Ramos (cell line): ENCODE results near the gene CA10.

Experiments
- in situ Hi-C: fragments of 300-500 bp; cut with MboI; formaldehyde crosslinking; loops from one replicate; pipeline ENCODE4 v1.14.3; 2022; ENCODE audit warnings: low sequenced_read_pairs; ENCODE audit not compliant: unreplicated experiment

The CA10 gene

DNA sequence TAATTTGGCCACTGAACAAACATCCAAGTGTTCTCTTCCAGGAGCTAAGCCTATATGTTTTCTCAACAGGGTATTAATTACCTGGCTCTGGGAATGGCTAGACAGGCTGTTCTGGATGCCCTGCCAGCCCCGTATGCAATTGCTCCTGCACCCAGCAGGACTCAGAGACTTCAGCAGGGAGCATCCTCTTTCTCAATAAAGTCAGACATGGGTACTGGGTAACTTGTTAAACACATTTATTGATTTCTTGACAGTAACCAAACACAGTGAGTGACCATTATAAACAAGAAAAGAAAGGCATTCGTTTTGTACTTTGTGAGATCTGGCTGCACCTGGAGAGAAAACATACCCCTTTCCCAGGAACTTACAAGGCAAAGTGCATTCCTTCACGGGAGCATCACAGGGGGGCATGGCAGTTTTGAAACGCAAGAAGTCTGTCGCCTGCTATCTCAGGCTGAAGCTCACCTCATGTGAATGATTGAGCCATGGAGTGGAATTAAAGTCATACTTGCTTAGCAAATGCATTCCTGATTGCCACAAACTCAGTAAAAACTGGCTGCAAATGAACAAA is 528.3 kb downstream of the CA10 start:
- in situ Hi-C loops: no loop called here

DNA sequence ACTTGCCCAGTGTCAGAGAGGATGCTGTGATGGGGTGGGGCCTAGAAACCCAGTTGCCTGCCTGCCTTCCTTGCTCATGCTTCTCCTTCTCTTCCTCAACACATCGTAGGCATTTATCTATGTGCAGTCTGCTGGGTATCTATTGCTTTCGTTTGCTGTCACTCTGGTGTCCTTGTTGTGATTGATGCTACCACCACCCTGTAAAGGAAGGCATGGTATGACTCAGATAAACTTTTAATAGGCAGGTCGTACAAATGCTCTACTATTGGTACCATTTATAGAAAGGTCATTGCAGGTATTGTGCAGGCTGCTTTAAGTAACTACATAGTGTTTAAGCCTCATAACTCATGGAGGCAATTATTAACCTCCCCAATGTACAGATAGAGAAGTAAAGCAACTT is 529.3 kb downstream of the CA10 start:
- in situ Hi-C loops: no loop called here

DNA sequence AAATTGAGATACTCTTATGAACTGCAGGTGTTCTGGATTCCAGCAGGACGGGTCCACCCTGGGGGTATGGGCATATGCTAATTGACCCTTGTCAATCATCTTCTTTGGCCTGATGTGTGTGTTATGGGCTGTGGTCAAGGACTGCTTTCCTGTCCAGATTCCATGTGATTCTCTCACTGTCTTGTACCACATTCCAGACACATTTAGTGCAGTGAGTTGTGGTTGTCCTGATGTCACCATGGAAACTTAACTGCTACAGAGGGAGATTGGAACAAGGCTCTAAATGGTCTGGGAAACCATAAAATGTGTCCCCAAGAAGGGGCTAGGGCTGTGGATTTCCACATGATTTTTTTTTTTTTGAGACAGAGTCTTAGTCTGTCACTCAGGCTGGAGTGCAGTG is 530.7 kb downstream of the CA10 start:
- in situ Hi-C loops: no loop called here

DNA sequence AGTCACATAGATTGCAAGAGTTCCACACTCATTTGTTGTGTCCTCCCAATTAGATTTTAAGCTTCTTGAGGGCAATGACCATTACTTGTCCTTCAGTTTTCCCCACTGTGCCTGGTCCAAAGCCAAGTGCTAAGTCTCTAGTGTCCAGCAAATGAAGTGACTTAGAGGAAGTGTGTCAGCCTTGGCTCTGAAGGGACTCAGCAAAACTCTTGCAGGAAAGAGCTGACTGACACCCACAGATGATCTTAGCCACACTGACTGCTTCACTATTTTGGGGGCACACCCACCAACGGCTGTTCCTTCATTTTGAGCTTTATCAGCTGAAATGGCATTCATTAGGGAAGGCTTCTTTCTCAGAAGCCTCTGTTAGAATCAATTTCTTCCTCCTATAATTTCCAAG is 540.0 kb downstream of the CA10 start:
- in situ Hi-C loops: no loop called here

DNA sequence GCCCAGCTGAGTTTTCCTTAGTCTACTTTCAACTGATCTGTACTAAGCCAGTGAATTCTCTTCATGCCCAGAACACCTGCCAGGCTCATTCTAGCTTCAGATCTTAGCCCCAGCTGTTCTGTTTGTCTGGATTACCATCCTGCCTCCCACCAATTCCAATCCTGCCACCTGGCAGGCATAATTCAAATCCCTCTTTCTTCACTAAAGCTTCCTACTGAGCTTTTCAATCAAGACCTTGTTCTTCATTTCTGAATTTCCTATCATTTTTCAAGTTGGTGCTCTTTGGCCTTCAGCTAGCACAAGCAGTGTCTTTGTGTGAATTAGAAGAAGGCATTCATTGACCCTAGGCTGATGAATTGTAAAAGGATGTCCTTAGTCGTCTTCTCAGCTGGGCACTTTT is 540.5 kb downstream of the CA10 start:
- in situ Hi-C loops: no loop called here

DNA sequence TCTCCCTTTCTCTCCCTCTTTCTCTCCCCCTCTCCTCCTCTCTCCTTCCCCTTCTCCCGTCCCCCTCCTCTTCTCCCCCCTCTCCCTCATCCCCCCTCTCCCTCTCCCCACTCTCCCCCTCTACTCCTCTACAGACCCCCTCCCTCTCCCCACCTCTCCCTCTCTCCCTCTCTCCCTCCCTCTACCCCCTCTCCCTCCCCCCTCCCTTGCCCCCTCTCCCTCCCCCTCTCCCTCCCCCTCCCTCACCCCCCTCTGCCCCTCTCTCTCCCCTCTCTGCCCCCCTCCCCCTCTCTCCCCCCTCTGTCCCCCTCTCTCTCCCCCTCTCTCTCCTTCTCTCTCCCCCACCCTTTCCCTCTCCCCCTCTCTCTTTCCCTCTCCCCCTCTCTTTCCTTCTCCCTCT is 545.3 kb downstream of the CA10 start:
- in situ Hi-C loops: no loop called here

DNA sequence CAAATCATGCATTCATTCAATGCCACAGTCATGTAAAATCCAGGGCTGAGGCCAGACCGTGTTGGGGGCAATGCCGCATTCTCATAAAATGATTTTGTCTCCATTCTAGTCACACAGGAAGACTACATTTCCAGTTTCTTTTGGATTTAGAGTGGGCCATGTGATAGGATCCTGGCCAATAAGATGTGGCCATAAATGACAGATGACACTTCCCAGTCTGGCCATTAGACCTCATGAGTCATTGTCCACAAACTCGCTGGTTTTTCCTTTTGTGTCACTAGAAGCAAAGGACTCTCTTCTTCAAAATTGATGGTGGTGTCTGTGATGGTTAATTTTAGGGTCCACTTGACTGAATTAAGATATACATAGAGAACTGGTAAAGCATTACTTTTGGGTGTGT is 545.8 kb downstream of the CA10 start:
- in situ Hi-C loops: no loop called here

DNA sequence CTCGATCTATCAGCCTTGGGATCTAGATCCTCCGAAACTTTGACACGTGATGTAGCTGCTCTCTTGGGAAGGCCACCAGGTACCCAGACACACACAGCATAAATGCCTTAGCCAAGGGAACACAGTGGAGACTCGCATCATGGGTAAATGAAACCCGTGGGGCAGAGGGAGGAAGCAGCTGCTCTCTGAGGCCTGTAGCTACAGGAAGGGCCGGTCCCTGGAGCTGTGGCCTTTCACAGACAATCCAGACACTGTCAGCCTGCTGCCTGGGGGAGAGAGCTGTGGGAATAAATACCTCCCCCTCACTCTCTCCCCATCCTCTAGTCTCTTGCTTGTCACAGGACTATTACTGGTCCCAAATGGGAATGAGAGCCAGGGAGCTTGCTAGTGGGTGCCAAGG is 546.9 kb downstream of the CA10 start:
- in situ Hi-C loops: no loop called here

DNA sequence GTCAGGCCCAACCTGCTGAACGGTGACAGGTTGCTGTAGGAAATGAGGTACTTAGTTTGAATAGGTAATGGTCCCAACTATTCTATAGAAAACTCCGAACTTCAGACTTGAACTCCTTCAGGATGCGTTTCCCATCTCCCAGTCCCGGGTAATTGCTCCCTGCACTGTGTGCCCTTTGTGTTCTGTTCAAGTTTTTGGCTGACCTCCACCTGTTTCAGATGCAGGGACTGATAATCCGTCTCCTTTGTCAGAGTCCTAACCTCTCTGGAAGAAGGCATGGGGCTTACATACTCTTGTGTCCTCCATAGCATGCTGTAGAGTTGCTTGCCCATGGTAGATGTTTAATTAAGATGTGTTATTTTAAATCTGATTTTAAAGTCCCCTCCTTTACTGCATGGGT is 547.7 kb downstream of the CA10 start:
- in situ Hi-C loops: no loop called here

DNA sequence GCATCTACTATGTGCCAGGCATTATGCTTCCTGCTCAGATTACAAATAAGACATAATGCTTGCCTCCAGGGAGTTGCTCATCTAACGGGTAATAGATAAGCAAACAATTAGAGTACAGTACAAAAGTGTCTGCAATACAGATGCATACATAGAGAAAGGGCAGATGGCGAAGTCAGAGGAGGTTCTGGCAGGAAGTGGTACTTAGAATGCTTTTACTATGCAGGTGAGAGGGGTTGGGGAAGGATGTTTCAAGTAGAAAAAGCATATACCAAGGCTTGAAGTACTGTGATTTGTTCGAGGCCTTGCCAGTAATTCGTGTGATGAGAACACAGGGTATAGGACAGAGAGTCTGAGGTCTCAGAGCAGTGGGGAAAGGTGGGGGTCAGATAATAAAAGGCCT is 548.4 kb downstream of the CA10 start:
- in situ Hi-C loops: no loop called here

DNA sequence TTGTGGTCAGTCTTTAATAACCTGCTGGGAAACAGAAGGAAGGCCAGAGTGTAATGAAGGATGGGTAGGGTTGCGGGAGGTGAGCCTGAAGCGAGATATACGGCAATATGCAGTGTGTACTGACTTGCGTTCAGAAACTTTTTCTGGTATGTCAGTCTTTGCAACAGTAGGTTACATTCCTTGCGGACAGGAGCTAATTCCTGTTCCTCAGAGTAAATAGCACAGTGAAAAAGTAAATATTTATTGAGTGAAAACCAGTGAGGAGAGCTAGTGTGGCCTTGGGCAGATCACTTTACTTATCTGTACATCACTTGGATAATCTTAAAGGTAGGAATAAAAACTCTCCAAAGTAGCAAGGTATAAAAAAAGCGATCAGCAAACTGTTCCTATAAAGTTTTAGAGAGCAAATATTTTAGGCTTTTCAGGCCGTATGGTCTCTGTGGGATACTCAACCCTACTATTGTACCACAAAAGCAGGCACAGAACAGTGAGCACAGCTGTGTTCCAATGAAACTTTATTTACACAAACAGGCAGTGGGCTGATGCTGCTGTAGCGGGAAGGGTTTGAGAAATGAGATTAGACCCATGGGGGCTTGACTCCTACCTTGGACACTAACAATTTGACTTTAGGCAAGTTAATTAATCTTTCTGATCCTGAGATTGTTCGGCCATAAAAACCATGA is 550.1 kb downstream of the CA10 start:
- in situ Hi-C loops: no loop called here

DNA sequence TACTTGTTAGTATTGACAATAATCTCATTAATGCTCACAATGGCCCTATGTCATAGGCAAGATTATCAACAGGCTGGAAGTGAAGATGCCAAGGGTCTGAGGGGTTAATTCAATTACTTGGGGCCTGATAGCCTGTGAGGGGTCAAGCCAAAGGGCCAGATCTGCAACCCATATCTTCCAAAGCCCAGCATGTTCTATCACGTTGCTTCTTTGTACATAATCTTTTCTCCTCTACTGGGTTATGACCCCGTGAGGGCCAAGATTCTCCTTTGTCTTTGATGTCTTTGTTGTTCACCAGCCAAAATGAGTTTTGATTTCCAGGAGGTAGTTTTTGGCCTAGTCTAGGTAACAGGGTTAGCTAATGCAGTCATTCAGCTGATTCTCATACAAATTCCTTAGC is 551.0 kb downstream of the CA10 start:
- in situ Hi-C loops: no loop called here

DNA sequence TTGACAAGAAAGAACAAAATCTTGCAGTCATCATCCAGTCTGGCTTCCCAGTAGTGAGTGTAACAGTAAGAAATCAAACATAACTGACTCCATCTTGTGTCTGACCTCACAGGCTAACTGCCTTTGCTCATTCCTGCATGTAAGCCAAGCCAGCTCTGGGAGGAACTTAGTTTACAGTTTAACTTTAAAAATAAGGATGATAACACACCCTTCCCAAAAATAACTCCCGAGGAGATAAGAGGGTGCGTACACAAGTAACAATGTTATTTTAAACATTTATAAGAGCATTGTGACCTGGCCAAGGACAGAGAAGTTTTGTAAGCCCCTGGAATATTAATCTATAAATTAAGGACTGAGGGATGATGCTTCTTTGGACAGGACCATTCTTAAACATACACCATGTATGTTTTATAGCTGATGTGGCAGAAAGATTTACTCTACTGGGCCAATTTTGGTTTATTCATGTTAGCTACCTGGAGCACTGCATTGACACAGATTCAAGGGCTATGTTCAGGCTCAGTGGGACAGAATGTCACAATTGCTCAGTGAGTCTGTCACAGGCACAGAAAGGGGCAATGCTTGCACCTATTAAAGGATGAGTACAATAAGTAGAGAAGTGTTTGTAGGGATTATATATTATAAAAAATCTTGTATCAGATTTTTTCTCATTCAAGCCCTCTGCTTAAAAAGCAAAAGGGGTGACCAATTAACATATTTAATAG is 554.1 kb downstream of the CA10 start:
- in situ Hi-C loops: no loop called here

DNA sequence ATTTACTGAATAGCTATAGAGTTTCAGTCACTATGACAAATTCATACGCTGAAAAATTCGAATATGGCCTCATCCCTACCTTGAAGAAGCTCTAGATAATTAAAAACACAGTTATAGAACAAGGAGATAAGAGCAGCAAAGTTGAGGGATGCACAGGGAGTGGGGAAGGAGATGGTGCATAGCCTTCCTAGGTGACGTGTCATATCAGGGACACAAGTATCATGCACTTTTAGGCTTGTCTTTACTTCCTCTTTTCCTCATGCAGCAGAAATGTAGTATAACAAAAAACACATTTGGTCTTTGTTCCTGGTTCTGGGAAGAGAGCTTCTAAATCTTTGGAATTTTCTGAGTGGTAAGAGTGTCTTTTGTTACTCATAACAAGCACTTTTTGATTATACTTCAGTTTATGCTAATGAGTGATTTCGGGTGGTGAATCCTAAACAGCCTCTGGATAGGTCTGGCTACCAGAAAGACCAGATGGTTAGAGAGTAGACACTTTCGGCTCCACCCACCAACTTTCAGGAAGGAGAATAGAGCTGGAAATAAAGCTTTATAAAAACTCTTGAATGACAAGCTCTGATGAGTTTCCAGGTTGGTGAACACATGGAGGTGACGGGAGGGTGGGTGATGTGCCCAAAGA is 556.8 kb downstream of the CA10 start:
- in situ Hi-C loops: no loop called here

DNA sequence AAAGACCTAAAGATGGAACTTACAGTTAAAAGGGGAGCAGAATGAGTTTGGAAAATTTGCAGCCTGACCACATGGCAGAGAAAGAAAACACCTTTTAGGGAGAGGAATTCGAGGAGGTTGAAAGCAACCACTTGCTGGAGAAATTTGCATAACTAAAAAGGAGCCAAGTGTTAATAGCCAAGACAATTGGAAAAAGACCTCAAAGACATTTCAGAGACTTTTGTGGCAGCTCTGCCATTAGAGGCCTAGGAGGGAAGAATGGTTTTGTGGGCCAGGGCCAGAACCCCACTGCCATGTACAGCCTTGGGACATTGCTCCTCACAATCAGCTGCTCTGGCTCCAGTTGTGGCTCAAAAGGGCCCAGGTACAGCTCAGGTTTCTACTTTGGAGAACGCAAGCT is 559.7 kb downstream of the CA10 start:
- in situ Hi-C loops: no loop called here

DNA sequence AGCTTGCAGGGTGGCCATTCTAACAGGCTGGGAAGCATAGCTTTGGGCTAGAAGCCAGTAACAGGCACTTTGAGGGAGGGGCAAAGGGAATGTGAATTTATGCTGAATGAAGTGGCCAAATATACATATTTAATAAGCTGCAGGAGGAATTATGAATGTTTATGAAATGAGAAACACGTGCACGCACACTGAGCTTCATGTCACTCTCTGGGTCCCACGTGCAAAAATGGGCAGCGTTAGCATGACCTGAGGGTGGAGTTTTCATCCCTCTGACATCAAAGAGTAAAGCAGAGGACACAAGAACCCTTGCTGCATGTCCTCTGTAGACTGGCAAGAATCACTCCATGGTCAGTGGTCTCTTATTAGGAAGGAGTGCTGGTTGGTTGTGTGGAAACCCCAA is 561.2 kb downstream of the CA10 start:
- in situ Hi-C loops: no loop called here

DNA sequence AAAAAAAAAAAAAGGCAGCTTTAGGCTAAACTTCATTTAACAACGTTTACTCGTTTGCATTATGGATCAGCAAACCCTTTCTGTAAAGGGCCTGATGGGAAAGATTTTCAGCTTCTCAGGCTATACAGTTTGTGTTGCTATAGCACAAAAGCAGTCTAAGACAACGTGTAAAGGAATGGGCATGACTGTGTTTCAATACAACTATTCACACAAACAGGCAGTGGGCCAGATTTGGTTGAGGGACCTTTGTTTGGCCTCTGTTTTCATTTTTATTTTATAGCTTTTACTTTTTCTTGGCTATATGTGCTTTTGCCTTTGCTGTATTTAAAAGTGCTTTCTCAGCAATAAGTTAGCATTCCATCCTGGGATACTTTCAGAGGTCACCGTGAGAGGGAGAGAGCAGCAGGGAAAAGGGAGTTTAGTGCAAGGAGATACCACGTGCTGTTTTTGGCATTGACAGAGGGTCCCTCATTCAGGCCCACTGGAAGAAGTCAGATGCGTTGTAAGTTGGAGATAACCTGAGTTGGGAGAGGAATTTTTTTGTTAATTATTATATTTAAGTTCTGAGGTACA is 562.6 kb downstream of the CA10 start:
- in situ Hi-C loops: no loop called here

DNA sequence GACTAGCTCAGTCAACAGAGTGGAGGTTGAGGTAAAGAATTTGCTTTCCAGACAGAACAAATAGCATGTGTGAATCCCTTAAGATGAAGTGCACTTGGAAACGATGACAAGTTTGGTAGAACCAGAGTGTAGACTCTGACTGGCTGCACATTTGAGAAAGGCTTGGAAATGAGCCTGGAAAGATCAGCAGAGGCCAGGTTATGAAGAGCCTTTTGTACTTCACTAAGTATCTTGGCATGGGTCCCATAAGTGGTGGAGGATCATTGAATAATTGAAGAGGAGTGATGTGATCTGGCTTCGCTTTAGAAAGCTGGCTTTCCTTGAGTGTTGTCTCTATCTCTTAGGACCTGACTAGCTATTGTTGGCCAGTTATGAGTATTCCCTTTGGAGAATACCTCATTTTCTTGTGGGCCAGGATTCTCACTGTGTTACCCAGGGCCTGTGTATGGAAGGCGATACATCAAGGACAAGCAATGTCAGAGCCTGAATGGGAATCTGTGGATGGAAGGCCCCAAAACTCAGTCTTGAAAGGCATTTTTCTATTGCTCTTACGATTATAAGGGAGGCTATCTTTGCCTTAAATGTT is 568.4 kb downstream of the CA10 start:
- in situ Hi-C loops: no loop called here

DNA sequence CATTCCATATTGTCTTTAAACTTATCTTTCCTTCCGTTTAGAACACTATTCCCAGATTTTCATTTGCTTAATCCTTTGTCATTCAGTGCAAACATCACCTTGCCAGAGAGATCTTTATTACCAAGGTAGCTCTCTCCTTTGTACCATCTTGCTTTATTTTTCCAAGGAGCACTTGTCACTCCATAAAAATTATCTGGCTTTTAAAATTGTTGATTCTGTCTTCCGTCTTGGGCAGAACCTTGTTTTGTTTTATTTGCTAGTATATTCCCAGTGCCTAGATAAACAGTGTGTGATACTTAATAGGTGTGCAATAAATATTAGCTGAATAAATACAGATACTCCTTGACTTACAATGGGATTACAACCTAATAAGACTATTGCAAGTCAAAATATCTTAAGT is 570.5 kb downstream of the CA10 start:
- in situ Hi-C loops: no loop called here

DNA sequence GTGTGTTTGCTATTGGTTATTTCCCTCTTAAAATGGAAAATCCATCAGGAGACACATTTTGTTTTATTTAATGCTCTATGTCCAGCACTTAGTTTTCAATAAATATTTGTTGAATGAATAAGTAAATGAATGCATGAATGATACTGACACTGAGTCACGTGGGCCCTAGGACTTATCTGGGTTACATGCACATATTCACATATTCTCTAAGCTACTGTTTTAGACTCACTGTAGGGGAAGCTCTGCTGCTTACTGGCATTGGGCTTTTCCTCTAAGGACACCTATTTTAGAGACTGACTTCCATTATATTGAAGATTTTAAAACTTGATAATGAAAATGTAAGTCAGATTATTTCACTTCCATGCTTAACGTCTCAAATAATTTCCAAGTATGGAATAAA is 571.0 kb downstream of the CA10 start:
- in situ Hi-C loops: no loop called here
